ENCODE results near the gene TMEM132E.

Gene TMEM132E

GRCh38 chr17:34624767-34625383 lies 45.5 kb downstream of the TMEM132E start:
- H3K27ac ChIP-seq = no peak overlapping the region
- no peak for TF ChIP-seq ZFX (IDR thresholded peaks at IDR 0.05; ENCODE audit: borderline replicate concordance)
- no peak for TF ChIP-seq CTCF (IDR thresholded peaks at IDR 0.05)

DNA sequence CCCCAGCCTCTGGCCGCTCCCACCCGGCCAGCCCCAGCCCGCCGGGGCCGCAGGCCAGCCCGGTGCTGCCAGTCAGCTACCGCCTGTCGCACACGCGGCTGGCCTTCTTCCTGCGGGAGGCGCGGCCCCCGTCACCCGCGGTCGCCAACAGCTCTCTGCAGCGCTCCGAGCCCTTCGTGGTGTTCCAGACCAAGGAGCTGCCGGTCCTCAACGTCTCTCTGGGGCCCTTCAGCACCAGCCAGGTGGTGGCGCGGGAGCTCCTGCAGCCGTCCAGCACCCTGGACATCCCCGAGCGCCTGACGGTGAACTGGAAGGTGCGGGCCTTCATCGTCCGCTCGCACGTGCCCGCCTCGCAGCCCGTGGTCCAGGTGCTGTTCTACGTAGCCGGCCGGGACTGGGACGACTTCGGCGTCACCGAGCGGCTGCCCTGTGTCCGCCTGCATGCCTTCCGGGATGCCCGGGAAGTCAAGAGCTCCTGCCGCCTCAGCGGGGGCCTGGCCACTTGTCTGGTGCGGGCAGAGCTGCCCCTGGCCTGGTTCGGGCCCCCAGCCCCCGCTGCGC lies 46.8 kb downstream of the TMEM132E start:
- TF ChIP-seq ZFX (IDR thresholded peaks at IDR 0.05; ENCODE audit: borderline replicate concordance) = no peak
- TF ChIP-seq CTCF (IDR thresholded peaks at IDR 0.05) = no peak

GRCh38 chr17:34628879-34629278 lies 49.5 kb downstream of the TMEM132E start:
- H3K27ac ChIP-seq = no peak overlapping the region
- TF ChIP-seq CTCF (IDR thresholded peaks at IDR 0.05) = no peak
- no peak for TF ChIP-seq ZFX (IDR thresholded peaks at IDR 0.05; ENCODE audit: borderline replicate concordance)

More for the DNA sequence above, 46.8 kb downstream of the TMEM132E start:
- no peak overlapping the region for H3K27ac ChIP-seq

DNA sequence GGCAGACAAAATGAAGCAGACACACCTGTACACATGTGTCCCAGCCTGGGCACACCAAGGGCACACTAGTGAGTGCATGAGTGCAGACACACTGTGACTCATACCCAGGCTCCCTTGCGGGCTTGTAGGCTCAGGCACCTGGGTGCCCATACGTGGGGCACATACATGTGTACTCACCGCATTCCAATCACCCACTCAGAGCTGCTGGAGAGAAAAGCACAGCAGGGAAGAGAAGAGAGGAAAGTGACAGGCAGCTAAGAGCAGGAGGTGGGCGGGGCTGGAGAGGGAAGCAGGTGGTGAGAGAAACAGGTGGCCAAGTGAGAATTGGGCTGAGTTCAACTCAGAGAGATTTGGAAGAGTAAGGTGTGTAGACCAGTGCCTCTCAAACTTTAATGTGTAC lies 54.0 kb downstream of the TMEM132E start:
- H3K27ac ChIP-seq = no peak overlapping the region
- TF ChIP-seq CTCF (IDR thresholded peaks at IDR 0.05) (no peak), ZFX (IDR thresholded peaks at IDR 0.05; ENCODE audit: borderline replicate concordance) (no peak)

- no peak for TF ChIP-seq CTCF (IDR thresholded peaks at IDR 0.05)
- no peak for TF ChIP-seq ZFX (IDR thresholded peaks at IDR 0.05; ENCODE audit: borderline replicate concordance)
- no peak overlapping the region for H3K27ac ChIP-seq
These were observed 54.4 kb downstream of the TMEM132E start for GRCh38 chr17:34633760-34634159.

GRCh38 chr17:34634551-34635160 lies 55.3 kb downstream of the TMEM132E start:
- H3K27ac ChIP-seq = no peak overlapping the region
- TF ChIP-seq ZFX (IDR thresholded peaks at IDR 0.05; ENCODE audit: borderline replicate concordance) = no peak
- TF ChIP-seq CTCF (IDR thresholded peaks at IDR 0.05) = no peak

DNA sequence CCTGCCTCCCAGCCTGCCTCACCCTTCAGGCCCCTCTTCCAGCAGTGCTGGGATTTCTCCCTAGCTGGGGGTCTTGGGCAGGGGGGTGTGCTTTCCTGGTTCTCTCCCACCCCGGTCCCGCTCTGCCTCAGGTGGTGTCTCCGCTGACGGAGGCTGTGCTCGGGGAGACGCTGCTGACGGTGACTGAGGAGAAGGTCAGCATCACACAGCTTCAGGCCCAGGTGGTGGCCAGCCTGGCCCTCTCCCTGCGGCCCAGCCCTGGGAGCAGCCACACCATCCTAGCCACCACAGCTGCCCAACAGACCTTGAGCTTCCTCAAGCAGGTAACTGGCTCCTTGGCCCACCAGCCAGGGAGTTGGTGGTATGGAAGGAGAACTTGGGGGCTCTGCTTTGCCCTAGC lies 56.5 kb downstream of the TMEM132E start:
- no peak overlapping the region for H3K27ac ChIP-seq
- TF ChIP-seq ZFX (IDR thresholded peaks at IDR 0.05; ENCODE audit: borderline replicate concordance) (no peak), CTCF (IDR thresholded peaks at IDR 0.05) (no peak)

Measured in 22Rv1 (cell line).